ENCODE results near the gene NUDT3. TPM values are rescaled to one million over a fixed set of nuclear protein-coding genes. Genes with fewer than 3 reads are reported as not detected.
A peak's percentile ranks its signal among the peaks of the same experiment; 100 is the strongest.

Gene NUDT3
- total and polyA plus RNA-seq, 9 of the 15 experiments (the other 6 are each of a cell fraction or from before 2014, with no cell fraction given), result 5.4 to 81.2 (median 56.4) TPM

DNA sequence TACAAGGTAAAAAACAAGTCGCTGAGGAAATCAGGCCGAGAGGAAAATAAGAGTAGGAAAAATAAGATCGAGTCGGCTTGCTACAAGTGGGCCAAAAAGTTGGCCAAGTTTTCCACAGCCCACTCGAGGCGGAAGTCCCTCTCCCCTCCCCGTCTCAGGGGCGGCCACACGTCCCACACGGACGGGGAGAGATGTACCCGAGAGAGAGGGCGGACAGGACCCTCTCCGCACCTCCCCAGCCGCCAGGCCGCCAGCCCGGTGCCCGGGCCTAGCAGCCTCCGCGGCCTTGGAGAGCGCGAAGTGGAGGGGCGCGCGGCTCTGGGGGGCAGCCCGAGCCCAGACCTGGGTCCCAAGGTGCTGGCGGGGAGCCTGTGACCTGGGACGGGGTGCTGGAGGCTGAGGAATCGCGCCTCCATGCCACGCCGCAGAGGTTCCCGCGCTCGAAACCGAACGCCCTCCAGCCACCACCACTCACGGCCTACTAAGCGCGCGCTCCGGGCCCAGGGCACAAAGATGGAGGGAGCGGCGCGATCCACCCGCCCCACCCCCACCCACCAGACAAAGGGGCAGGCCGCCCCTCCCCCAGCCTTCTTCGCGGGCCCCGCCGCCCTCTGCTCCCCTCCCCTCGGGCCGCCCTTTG lies 157.7 kb downstream of the NUDT3 start (continued):
- TF ChIP-seq, protein P1, sequence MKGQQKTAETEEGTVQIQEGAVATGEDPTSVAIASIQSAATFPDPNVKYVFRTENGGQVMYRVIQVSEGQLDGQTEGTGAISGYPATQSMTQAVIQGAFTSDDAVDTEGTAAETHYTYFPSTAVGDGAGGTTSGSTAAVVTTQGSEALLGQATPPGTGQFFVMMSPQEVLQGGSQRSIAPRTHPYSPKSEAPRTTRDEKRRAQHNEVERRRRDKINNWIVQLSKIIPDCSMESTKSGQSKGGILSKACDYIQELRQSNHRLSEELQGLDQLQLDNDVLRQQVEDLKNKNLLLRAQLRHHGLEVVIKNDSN (CRISPR knock-in tag; IDR thresholded peaks at IDR 0.05), result no peak
- TF ChIP-seq ARID2 (IDR thresholded peaks at IDR 0.05) (no peak), IFI16 (CRISPR knock-in tag; IDR thresholded peaks at IDR 0.05) (no peak), ZNF124 (CRISPR knock-in tag; IDR thresholded peaks at IDR 0.05) (no peak), FIP1L1 (IDR thresholded peaks at IDR 0.05; ENCODE audit: low read depth, low read length, poor library complexity, severe bottlenecking) (peak; percentile 96), ZNF282 (CRISPR knock-in tag; IDR thresholded peaks at IDR 0.05) (no peak), BDP1 (IDR thresholded peaks at IDR 0.05; ENCODE audit: insufficient read depth, insufficient read length) (no peak), PHTF2 (CRISPR knock-in tag; IDR thresholded peaks at IDR 0.05) (no peak), ZNF551 (CRISPR knock-in tag; IDR thresholded peaks at IDR 0.05) (no peak), HMGN3 (IDR thresholded peaks at IDR 0.05; ENCODE audit: borderline replicate concordance, extremely low read depth, insufficient read length, low read depth, low read length) (peak; percentile 47), TBP (optimal IDR thresholded peaks at IDR 0.05; ENCODE audit: low read depth, low read length) (no peak), PURB (CRISPR knock-in tag; IDR thresholded peaks at IDR 0.05; ENCODE audit: low read depth) (no peak), ZKSCAN1 (IDR thresholded peaks at IDR 0.05; ENCODE audit: low read depth, low read length) (peak; percentile 98), SMAD1 (IDR thresholded peaks at IDR 0.05; ENCODE audit: low read depth, low read length, partially characterized antibody) (no peak), GABPB2 (CRISPR knock-in tag; conservative IDR thresholded peaks at IDR 0.05) (no peak)
- TF ChIP-seq, protein P2, sequence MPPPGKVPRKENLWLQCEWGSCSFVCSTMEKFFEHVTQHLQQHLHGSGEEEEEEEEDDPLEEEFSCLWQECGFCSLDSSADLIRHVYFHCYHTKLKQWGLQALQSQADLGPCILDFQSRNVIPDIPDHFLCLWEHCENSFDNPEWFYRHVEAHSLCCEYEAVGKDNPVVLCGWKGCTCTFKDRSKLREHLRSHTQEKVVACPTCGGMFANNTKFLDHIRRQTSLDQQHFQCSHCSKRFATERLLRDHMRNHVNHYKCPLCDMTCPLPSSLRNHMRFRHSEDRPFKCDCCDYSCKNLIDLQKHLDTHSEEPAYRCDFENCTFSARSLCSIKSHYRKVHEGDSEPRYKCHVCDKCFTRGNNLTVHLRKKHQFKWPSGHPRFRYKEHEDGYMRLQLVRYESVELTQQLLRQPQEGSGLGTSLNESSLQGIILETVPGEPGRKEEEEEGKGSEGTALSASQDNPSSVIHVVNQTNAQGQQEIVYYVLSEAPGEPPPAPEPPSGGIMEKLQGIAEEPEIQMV (tag; conservative IDR thresholded peaks at IDR 0.05; ENCODE audit: low read depth), result no peak
- TF ChIP-seq, protein P3, sequence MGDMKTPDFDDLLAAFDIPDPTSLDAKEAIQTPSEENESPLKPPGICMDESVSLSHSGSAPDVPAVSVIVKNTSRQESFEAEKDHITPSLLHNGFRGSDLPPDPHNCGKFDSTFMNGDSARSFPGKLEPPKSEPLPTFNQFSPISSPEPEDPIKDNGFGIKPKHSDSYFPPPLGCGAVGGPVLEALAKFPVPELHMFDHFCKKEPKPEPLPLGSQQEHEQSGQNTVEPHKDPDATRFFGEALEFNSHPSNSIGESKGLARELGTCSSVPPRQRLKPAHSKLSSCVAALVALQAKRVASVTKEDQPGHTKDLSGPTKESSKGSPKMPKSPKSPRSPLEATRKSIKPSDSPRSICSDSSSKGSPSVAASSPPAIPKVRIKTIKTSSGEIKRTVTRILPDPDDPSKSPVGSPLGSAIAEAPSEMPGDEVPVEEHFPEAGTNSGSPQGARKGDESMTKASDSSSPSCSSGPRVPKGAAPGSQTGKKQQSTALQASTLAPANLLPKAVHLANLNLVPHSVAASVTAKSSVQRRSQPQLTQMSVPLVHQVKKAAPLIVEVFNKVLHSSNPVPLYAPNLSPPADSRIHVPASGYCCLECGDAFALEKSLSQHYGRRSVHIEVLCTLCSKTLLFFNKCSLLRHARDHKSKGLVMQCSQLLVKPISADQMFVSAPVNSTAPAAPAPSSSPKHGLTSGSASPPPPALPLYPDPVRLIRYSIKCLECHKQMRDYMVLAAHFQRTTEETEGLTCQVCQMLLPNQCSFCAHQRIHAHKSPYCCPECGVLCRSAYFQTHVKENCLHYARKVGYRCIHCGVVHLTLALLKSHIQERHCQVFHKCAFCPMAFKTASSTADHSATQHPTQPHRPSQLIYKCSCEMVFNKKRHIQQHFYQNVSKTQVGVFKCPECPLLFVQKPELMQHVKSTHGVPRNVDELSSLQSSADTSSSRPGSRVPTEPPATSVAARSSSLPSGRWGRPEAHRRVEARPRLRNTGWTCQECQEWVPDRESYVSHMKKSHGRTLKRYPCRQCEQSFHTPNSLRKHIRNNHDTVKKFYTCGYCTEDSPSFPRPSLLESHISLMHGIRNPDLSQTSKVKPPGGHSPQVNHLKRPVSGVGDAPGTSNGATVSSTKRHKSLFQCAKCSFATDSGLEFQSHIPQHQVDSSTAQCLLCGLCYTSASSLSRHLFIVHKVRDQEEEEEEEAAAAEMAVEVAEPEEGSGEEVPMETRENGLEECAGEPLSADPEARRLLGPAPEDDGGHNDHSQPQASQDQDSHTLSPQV (IDR thresholded peaks at IDR 0.05), result 0 out of 2 replicates have a peak, but pooled peaks have one; percentile 50
- TF ChIP-seq, protein P4, sequence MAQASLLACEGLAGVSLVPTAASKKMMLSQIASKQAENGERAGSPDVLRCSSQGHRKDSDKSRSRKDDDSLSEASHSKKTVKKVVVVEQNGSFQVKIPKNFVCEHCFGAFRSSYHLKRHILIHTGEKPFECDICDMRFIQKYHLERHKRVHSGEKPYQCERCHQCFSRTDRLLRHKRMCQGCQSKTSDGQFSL (CRISPR knock-in tag; IDR thresholded peaks at IDR 0.05), result no peak
- TF ChIP-seq, protein P4 (tag; IDR thresholded peaks at IDR 0.05), result no peak
